ENCODE measurements around the gene C19orf12.

The C19orf12 gene

GRCh38 chr19:29731331-29731850 is 16.3 kb upstream of the C19orf12 start:
- no peak for TF ChIP-seq CTCF (conservative IDR thresholded peaks at IDR 0.05; ENCODE audit: low read depth, low read length)
- no peak overlapping the region for H3K4me3 ChIP-seq (ENCODE audit: low read length)
- no peak for DNase-seq (ENCODE audit: low read depth)

DNA sequence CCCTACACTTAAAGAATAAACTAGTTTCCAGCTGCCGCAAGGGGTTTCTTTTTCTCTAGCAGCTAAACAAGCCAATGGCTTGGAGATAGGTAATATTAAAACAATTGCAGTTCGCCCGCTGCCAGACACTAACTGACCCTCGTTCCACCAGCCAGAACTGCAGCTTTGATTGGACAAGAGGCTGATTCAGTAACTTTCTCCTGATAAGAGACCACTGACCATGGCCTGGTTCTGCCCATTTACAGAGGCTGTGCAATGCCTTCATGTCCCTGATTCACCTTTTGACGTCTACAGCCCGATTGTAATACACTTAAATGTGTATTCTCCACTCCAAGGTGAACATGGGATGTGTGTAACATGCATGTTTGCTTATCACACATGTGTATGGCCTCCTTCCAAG is 12.8 kb upstream of the C19orf12 start:
- no peak for TF ChIP-seq CTCF (conservative IDR thresholded peaks at IDR 0.05; ENCODE audit: low read depth, low read length)
- no peak for DNase-seq (ENCODE audit: low read depth)
- no peak overlapping the region for H3K4me3 ChIP-seq (ENCODE audit: low read length)

DNA sequence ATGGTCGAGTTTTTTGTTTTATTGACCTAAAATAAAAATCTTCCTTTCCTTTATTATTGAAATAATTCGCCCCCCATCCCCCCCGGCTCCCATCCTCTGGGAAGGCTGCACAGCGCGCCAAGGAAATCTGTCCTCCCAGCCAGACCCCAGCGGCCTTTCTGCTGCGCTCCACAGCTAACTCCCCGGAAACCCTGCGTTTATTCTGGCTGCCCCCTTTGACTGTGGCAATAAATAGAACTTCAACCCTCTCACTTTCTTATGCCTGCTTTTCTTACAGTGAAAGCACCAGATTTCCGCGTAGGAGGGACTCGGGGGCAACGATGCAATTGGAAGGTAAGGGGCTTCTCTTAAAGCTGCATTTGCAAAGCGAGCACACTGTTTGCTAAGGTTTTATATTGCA is 9.7 kb upstream of the C19orf12 start:
- H3K4me3 ChIP-seq (ENCODE audit: low read length) = peak overlapping the region; percentile 45
- no peak for DNase-seq (ENCODE audit: low read depth)
- no peak for TF ChIP-seq CTCF (conservative IDR thresholded peaks at IDR 0.05; ENCODE audit: low read depth, low read length)

- peak; percentile 26 for TF ChIP-seq CTCF (conservative IDR thresholded peaks at IDR 0.05; ENCODE audit: low read depth, low read length)
- H3K4me3 ChIP-seq (ENCODE audit: low read length) = peak overlapping the region; percentile 45
- DNase-seq (ENCODE audit: low read depth) = no peak
Measured at GRCh38 chr19:29724102-29724641, 9.1 kb upstream of the C19orf12 start.

- DNase-seq (ENCODE audit: low read depth) = no peak
- no peak overlapping the region for H3K4me3 ChIP-seq (ENCODE audit: low read length)
- no peak for TF ChIP-seq CTCF (conservative IDR thresholded peaks at IDR 0.05; ENCODE audit: low read depth, low read length)
Measured at GRCh38 chr19:29717051-29717450, 2.0 kb upstream of the C19orf12 start.

GRCh38 chr19:29715701-29716581 is 880 bp upstream of the C19orf12 start:
- no peak for DNase-seq (ENCODE audit: low read depth)
- H3K4me3 ChIP-seq (ENCODE audit: low read length) = peak overlapping the region; percentile 80
- no peak for TF ChIP-seq CTCF (conservative IDR thresholded peaks at IDR 0.05; ENCODE audit: low read depth, low read length)

Data from retinal pigment epithelial cell (primary cell).